T-helper 1 cell treated with Interleukin-12 subunit alpha and Interleukin-12 subunit beta and Interleukin-4 antibody, amounts not matched to agents 30 μg/mL and 1 μg/mL, for 36 hours (primary cell): ENCODE measurements around the gene BLZF1.
"Not testable (repeated sequence)": the region's sequence is repeated elsewhere in the genome, so short reads cannot be mapped to it uniquely, and the experiment has no call there.

Experiments
- H3K27ac Mint-ChIP-seq: one replicate; pipeline ENCODE4 v1.8.0; 2021; ENCODE audit warnings: mild to moderate bottlenecking, mixed read lengths
- H3K27me3 Mint-ChIP-seq: one replicate; pipeline ENCODE4 v1.8.0; 2021; ENCODE audit warnings: low read depth, mixed read lengths
- H3K36me3 Mint-ChIP-seq: one replicate; pipeline ENCODE4 v1.8.0; 2021; ENCODE audit warnings: low read depth, mixed read lengths
- H3K4me1 Mint-ChIP-seq: one replicate; pipeline ENCODE4 v1.8.0; 2021; ENCODE audit warnings: low read depth, mixed read lengths
- H3K4me3 Mint-ChIP-seq: one replicate; pipeline ENCODE4 v1.8.0; 2021; ENCODE audit warnings: mild to moderate bottlenecking, moderate library complexity, mixed read lengths
- H3K9me3 Mint-ChIP-seq: one replicate; pipeline ENCODE4 v1.8.0; 2021; ENCODE audit warnings: mixed read lengths

Gene BLZF1

GRCh38 chr1:169340882-169341281, 27.1 kb upstream of the BLZF1 start:
- peaks cover 7% of the 10 kb centered on the region for H3K4me1 Mint-ChIP-seq
- H3K36me3 Mint-ChIP-seq, result peaks cover 16% of the 10 kb centered on the region
- H3K9me3 Mint-ChIP-seq, result peaks cover 17% of the 10 kb centered on the region
- H3K27me3 Mint-ChIP-seq, result no peaks in the 10 kb centered on the region
- H3K27ac Mint-ChIP-seq, result no peak overlapping the region
- no peak overlapping the region for H3K4me3 Mint-ChIP-seq

- peaks cover 17% of the 10 kb centered on the region for H3K9me3 Mint-ChIP-seq
- H3K4me1 Mint-ChIP-seq, H3K27me3 Mint-ChIP-seq, H3K27ac Mint-ChIP-seq, H3K4me3 Mint-ChIP-seq: not testable (repeated sequence)
- peaks cover 14% of the 10 kb centered on the region for H3K36me3 Mint-ChIP-seq
These were observed 25.9 kb upstream of the BLZF1 start for GRCh38 chr1:169342096-169342495.

- Mint-ChIP-seq H3K9me3 (peaks cover 6% of the 10 kb centered on the region), H3K27ac (no peak overlapping the region), H3K27me3 (no peaks in the 10 kb centered on the region), H3K4me1 (no peaks in the 10 kb centered on the region), H3K4me3 (no peak overlapping the region), H3K36me3 (peaks cover 3% of the 10 kb centered on the region)
These were observed 22.5 kb upstream of the BLZF1 start for GRCh38 chr1:169345511-169345910.

GRCh38 chr1:169346036-169346589, 21.9 kb upstream of the BLZF1 start:
- Mint-ChIP-seq H3K9me3 (peaks cover under 1% of the 10 kb centered on the region), H3K36me3 (no peaks in the 10 kb centered on the region), H3K27ac (no peak overlapping the region), H3K4me1 (no peaks in the 10 kb centered on the region), H3K4me3 (no peak overlapping the region), H3K27me3 (no peaks in the 10 kb centered on the region)

- Mint-ChIP-seq H3K4me1 (peaks cover 5% of the 10 kb centered on the region), H3K27me3 (no peaks in the 10 kb centered on the region), H3K4me3 (no peak overlapping the region), H3K36me3 (no peaks in the 10 kb centered on the region), H3K27ac (no peak overlapping the region), H3K9me3 (no peaks in the 10 kb centered on the region)
These were observed 20.2 kb upstream of the BLZF1 start for GRCh38 chr1:169347688-169348382.

- H3K27me3 Mint-ChIP-seq, result no peaks in the 10 kb centered on the region
- no peak overlapping the region for H3K27ac Mint-ChIP-seq
- peaks cover 7% of the 10 kb centered on the region for H3K4me1 Mint-ChIP-seq
- H3K36me3 Mint-ChIP-seq, result no peaks in the 10 kb centered on the region
- H3K9me3 Mint-ChIP-seq, result no peaks in the 10 kb centered on the region
- H3K4me3 Mint-ChIP-seq, result no peak overlapping the region
These were observed 19.5 kb upstream of the BLZF1 start for GRCh38 chr1:169348383-169349036.

GRCh38 chr1:169360415-169360814, 7.6 kb upstream of the BLZF1 start:
- Mint-ChIP-seq H3K4me3 (no peak overlapping the region), H3K36me3 (peaks cover 8% of the 10 kb centered on the region), H3K27me3 (no peaks in the 10 kb centered on the region), H3K4me1 (peaks cover 19% of the 10 kb centered on the region), H3K9me3 (no peaks in the 10 kb centered on the region), H3K27ac (no peak overlapping the region)

GRCh38 chr1:169361281-169361680, 6.7 kb upstream of the BLZF1 start:
- Mint-ChIP-seq H3K9me3 (no peaks in the 10 kb centered on the region), H3K27me3 (no peaks in the 10 kb centered on the region), H3K4me1 (peaks cover 19% of the 10 kb centered on the region), H3K36me3 (peaks cover 8% of the 10 kb centered on the region), H3K27ac (no peak overlapping the region), H3K4me3 (no peak overlapping the region)

GRCh38 chr1:169363046-169363730, 4.8 kb upstream of the BLZF1 start:
- no peaks in the 10 kb centered on the region for H3K9me3 Mint-ChIP-seq
- H3K36me3 Mint-ChIP-seq, result peaks cover 8% of the 10 kb centered on the region
- H3K4me1 Mint-ChIP-seq, result peaks cover 19% of the 10 kb centered on the region
- H3K4me3 Mint-ChIP-seq, result peak overlapping the region; percentile 15
- no peaks in the 10 kb centered on the region for H3K27me3 Mint-ChIP-seq
- peak overlapping the region; percentile 56 for H3K27ac Mint-ChIP-seq

- peak overlapping the region; percentile 38 for H3K27ac Mint-ChIP-seq
- no peaks in the 10 kb centered on the region for H3K9me3 Mint-ChIP-seq
- H3K27me3 Mint-ChIP-seq, result no peaks in the 10 kb centered on the region
- peaks cover 11% of the 10 kb centered on the region for H3K36me3 Mint-ChIP-seq
- H3K4me1 Mint-ChIP-seq, result peaks cover 21% of the 10 kb centered on the region
- no peak overlapping the region for H3K4me3 Mint-ChIP-seq
These were observed 3.0 kb upstream of the BLZF1 start for GRCh38 chr1:169364948-169365347.

GRCh38 chr1:169367096-169367685, 804 bp upstream of the BLZF1 start:
- peaks cover 19% of the 10 kb centered on the region for H3K36me3 Mint-ChIP-seq
- no peaks in the 10 kb centered on the region for H3K27me3 Mint-ChIP-seq
- peaks cover 35% of the 10 kb centered on the region for H3K4me1 Mint-ChIP-seq
- no peak overlapping the region for H3K4me3 Mint-ChIP-seq
- no peak overlapping the region for H3K27ac Mint-ChIP-seq
- H3K9me3 Mint-ChIP-seq, result no peaks in the 10 kb centered on the region

GRCh38 chr1:169368406-169368769, 393 bp downstream of the BLZF1 start:
- H3K27ac Mint-ChIP-seq, result no peak overlapping the region
- peaks cover 25% of the 10 kb centered on the region for H3K36me3 Mint-ChIP-seq
- no peaks in the 10 kb centered on the region for H3K9me3 Mint-ChIP-seq
- H3K4me3 Mint-ChIP-seq, result no peak overlapping the region
- H3K4me1 Mint-ChIP-seq, result peaks cover 32% of the 10 kb centered on the region
- no peaks in the 10 kb centered on the region for H3K27me3 Mint-ChIP-seq

- H3K4me3 Mint-ChIP-seq, result peak overlapping the region; percentile 45
- H3K4me1 Mint-ChIP-seq, result peaks cover 22% of the 10 kb centered on the region
- H3K27ac Mint-ChIP-seq, result peak overlapping the region; percentile 64
- no peaks in the 10 kb centered on the region for H3K9me3 Mint-ChIP-seq
- H3K36me3 Mint-ChIP-seq, result peaks cover 21% of the 10 kb centered on the region
- H3K27me3 Mint-ChIP-seq, result no peaks in the 10 kb centered on the region
These were observed 3.4 kb downstream of the BLZF1 start for GRCh38 chr1:169371404-169371803.

GRCh38 chr1:169381162-169381561, 13.2 kb downstream of the BLZF1 start:
- Mint-ChIP-seq H3K36me3 (peaks cover 38% of the 10 kb centered on the region), H3K4me3 (no peak overlapping the region), H3K9me3 (no peaks in the 10 kb centered on the region), H3K27ac (no peak overlapping the region), H3K4me1 (peaks cover 8% of the 10 kb centered on the region), H3K27me3 (no peaks in the 10 kb centered on the region)
